Measurements from ENCODE around the gene MED20. TPM values are rescaled to one million over a fixed set of nuclear protein-coding genes. Genes with fewer than 3 reads are reported as not detected.
"Not testable (repeated sequence)": the region's sequence is repeated elsewhere in the genome, so short reads cannot be mapped to it uniquely, and the experiment has no call there.

MED20 gene
- total RNA-seq, 4 donors from 2014 or later, result 11.5 to 16.5 (median 12.1) TPM

- DNase-seq, result no peak
- in situ Hi-C loops (cut with MboI; ENCODE audit: low sequenced_read_pairs in 4 of 4) (no loop called here), intact Hi-C loops (cut with DNase I; ENCODE audit: low total_unique reads) (no loop called here)
- Histone ChIP-seq H3K4me3 (no peak overlapping the region), H3K27ac (no peak overlapping the region), H3K36me3 (no peaks in the 10 kb centered on the region), H3K4me1 (no peaks in the 10 kb centered on the region), H3K9me3 (no peaks in the 10 kb centered on the region), H3K27me3 (no peaks in the 10 kb centered on the region)
- no peak for TF ChIP-seq POLR2A (IDR thresholded peaks at IDR 0.05)
- TF ChIP-seq CTCF (IDR thresholded peaks at IDR 0.05 in 4 of 5, conservative IDR thresholded peaks at IDR 0.05 in 1 of 5), result no peak
- ATAC-seq, result no peak
Measured at GRCh38 chr6:41954668-41955067, 33.7 kb upstream of the MED20 start.

GRCh38 chr6:41947581-41948220 lies 26.8 kb upstream of the MED20 start:
- TF ChIP-seq POLR2A (IDR thresholded peaks at IDR 0.05), result no peak
- no peak for TF ChIP-seq CTCF (IDR thresholded peaks at IDR 0.05 in 4 of 5, conservative IDR thresholded peaks at IDR 0.05 in 1 of 5)
- ATAC-seq, result no peak
- Histone ChIP-seq H3K27me3 (no peaks in the 10 kb centered on the region), H3K9me3 (no peaks in the 10 kb centered on the region), H3K36me3 (no peaks in the 10 kb centered on the region), H3K4me3 (no peak overlapping the region), H3K4me1 (no peaks in the 10 kb centered on the region), H3K27ac (no peak overlapping the region)
- DNase-seq, result no peak
- in situ Hi-C loops (cut with MboI; ENCODE audit: low sequenced_read_pairs in 4 of 4) (loop anchor here in 1 of 4 donors (25.0 kb wide), 1 partner anchor 615 kb away; the partner anchor contains the start of gene UBR2), intact Hi-C loops (cut with DNase I; ENCODE audit: low total_unique reads) (no loop called here)

GRCh38 chr6:41943456-41943855 lies 22.5 kb upstream of the MED20 start:
- Histone ChIP-seq H3K4me3 (no peak overlapping the region), H3K9me3 (no peaks in the 10 kb centered on the region), H3K4me1 (peaks cover 19 to 22% of the 10 kb centered on the region in 2 donors), H3K27ac (no peak overlapping the region), H3K27me3 (no peaks in the 10 kb centered on the region), H3K36me3 (no peaks in the 10 kb centered on the region)
- in situ Hi-C loops (cut with MboI; ENCODE audit: low sequenced_read_pairs in 4 of 4) (loop anchor here in 1 of 4 donors (25.0 kb wide), 1 partner anchor 619 kb away; the partner anchor contains the start of gene UBR2), intact Hi-C loops (cut with DNase I; ENCODE audit: low total_unique reads) (loop anchor here (5.0 kb wide), 1 partner anchor 99 kb away; no protein-coding TSS in a partner anchor)
- no peak for ATAC-seq
- no peak for TF ChIP-seq CTCF (IDR thresholded peaks at IDR 0.05 in 4 of 5, conservative IDR thresholded peaks at IDR 0.05 in 1 of 5)
- no peak for TF ChIP-seq POLR2A (IDR thresholded peaks at IDR 0.05)
- DNase-seq, result no peak

GRCh38 chr6:41942882-41943281 lies 21.9 kb upstream of the MED20 start:
- intact Hi-C loops (cut with DNase I; ENCODE audit: low total_unique reads) (loop anchor here (5.0 kb wide), 1 partner anchor 99 kb away; no protein-coding TSS in a partner anchor), in situ Hi-C loops (cut with MboI; ENCODE audit: low sequenced_read_pairs in 4 of 4) (loop anchor here in 1 of 4 donors (25.0 kb wide), 1 partner anchor 619 kb away; the partner anchor contains the start of gene UBR2)
- not testable (repeated sequence) for H3K36me3 ChIP-seq, H3K4me3 ChIP-seq, H3K27me3 ChIP-seq, H3K9me3 ChIP-seq, DNase-seq, ATAC-seq, H3K27ac ChIP-seq
- H3K4me1 ChIP-seq, result peaks cover 19 to 28% of the 10 kb centered on the region in 2 donors

GRCh38 chr6:41942067-41942851 lies 21.3 kb upstream of the MED20 start:
- DNase-seq, result no peak
- no peaks in the 10 kb centered on the region for H3K27me3 ChIP-seq
- TF ChIP-seq CTCF (IDR thresholded peaks at IDR 0.05 in 4 of 5, conservative IDR thresholded peaks at IDR 0.05 in 1 of 5) (no peak), POLR2A (IDR thresholded peaks at IDR 0.05) (no peak)
- peak; percentile 16 to 19 for ATAC-seq
- intact Hi-C loops (cut with DNase I; ENCODE audit: low total_unique reads), result loop anchor here (5.0 kb wide), 1 partner anchor 100 kb away; no protein-coding TSS in a partner anchor
- H3K4me1 ChIP-seq, result peaks cover 19 to 31% of the 10 kb centered on the region in 2 donors
- peak overlapping the region; percentile 66 to 79 (median 70) for H3K27ac ChIP-seq
- H3K36me3 ChIP-seq, result no peaks in the 10 kb centered on the region
- no peaks in the 10 kb centered on the region for H3K9me3 ChIP-seq
- H3K4me3 ChIP-seq, result peak overlapping the region; percentile 66 to 97 (median 72)
- in situ Hi-C loops (cut with MboI; ENCODE audit: low sequenced_read_pairs in 4 of 4), result loop anchor here in 1 of 4 donors (25.0 kb wide), 1 partner anchor 620 kb away; the partner anchor contains the start of gene UBR2

Data from gastrocnemius medialis (tissue), 4 donors.